GM18873 (cell line): ENCODE data around the gene MICALL1.

Experiments
- ATAC-seq: cut with Tn5 transposase; IDR thresholded peaks from one replicate; pipeline ENCODE4 v1.9.1; 2021; ENCODE audit warnings: mild to moderate bottlenecking, moderate library complexity, moderate number of reproducible peaks; ENCODE audit not compliant: unreplicated experiment, low FRiP score

MICALL1 gene

DNA sequence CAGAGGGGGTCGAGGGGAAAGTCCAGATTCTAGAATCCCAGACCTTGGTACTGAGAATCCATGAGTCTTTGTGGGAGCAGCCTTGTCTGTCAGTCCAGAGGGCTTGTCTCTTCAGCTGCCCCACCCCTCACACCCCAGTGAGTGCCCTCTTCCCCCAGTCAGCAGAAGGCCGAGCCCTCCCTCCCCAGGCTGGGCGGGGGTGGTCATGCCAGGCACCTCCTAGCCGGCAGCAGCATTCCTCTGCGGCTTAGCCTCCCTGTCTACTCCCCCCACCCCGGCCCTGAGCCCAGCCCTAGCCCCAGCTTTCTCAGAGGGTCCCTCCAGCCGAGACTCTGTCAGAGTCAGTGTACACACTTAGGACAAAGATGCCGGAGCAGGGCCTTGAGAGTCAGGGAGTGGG is 73.7 kb downstream of the MICALL1 start:
- ATAC-seq = no peak

DNA sequence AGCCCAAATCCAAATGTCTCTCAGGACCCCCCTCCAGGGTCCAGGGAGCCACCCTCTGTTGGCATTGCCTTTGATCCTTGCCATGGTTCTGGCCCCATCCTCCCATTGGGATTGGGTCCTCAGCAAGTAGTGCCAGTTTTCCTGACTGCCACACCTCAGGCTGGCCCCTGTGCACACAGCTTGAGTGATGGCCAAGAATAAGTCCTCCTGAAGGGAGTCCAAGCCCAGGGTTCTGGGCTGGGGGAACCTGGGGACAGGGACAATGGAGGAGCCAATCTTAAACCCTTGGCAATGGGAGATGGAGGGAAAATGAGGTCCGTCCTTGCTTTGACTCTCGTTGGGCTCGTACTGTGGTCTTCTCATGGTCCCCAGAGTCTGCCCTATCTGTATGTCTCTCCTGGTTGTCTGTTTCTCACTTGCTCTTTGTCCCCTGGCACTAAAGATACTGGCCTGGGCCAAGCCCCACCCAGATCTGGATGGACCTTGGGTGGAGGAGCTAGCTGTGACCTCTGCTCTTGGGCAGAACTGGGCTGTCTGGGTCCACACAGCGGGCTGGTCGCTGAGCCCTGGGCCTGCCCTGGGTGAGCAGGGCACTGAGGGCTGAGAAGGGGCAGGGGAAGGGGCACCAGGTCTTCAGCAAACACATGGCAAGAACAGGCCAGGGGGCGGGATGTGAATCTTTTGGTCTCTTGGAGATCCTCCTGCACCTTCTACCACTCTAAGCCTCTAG is 75.3 kb downstream of the MICALL1 start:
- no peak for ATAC-seq

DNA sequence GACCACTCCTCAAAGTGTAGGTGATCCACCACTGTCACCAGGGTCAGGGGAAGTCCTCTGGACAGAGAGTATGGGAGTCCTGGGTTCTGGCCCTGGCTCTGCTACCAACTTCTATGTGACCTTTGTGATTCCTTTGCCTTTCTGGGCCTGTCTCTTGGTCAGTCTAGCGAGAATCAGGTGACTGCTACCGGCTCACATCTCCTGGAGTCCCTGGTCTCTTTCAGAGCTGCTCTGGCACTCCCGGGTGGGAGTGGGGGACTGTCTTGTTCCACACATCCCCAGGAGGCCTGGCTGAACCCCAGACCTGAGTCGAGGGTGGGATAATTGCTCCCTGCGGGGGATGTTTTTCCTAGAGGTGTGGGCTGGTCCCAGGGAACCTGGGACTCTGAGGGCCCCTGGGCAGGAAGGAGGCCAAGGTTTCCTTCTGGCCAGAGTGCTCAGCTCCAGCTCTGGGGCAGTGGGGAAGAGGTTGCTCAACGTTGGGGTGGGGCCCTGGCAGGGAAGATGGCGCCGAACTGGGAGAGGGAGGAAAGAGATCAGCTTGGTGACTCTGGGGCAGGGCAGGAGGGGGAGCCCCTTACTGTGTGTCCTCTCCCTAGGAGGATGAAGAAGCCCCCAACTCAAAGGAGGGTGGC is 76.2 kb downstream of the MICALL1 start:
- no peak for ATAC-seq

- ATAC-seq = no peak
Measured at GRCh38 chr22:37982938-37983859, 77.1 kb downstream of the MICALL1 start.

DNA sequence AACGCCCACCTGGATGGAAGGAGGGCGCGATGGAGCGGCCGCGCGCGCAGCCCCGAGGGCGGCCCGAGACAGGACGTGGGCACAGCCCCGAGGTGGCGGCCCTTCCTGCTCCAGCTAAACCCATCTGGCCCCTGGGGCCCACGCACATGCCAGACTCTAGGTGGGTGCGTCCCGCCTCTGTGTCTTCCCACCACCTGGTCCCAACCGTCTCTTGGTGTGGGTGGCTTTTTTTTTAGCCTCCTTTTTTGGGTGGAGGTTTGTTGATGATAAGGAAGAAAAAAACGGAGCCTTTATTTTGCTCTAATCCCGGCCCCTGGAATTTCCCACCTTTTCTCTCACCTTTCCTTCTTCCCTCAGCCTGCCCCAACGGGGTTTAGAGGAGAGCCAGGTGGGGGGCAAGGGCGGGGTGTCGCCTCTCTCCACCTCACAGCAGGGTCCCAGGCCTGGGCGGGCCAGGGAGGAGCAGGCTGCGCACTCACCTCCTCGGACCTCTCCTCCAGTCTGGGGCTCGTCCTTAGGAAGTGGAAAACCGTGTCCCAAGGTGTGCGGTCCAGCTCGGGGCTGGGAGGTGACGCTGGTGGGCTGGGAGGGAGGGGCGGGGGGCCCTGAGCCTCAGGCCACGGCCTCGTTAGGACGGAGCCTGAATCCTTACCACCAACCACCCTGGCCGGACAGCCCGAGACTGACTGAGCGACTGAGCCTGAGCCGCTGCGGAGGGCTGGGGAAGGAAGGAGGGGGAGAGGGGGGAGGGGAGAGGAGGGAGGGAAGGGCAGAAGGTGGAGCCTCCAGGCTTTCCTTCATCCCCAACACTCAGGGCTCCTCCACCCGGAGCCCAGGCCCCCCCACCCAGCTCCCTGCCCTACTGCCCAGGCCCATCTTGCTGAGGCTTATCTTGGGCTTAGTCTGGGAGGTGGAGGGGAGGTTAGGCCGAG is 78.0 kb downstream of the MICALL1 start, which contains the start of gene SOX10:
Gene SOX10 (minus strand): TSS at position 696 of the 932 bp plus-strand sequence. CDS start 771 bp downstream, outside the sequence.
- ATAC-seq = no peak

DNA sequence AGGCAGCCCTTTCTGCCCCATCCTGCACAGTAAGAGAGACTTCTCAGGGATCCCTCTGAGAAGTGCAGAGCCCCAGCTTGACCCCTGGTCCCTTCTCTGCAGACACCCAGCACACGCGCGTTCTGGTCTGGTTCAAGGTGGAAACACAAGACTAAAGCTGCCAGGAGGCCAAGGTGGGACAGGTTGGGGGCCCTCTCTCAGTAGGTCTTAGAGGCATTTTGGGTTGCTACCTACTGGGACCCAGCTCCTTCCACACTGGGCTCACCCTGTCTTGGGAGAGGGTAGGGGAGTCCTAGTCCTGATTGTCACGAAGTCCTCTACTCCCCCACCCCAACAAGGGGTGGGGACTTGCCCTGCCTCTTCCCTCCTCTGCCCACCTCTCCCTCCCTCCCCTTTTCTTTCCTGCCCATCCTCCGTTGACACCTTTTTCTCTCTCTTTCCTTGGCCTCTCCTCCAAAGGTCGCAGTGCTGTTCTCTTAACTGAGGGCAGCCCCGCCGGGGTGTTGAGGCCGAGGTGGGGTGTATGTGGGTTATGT is 79.0 kb downstream of the MICALL1 start:
- ATAC-seq = no peak

- ATAC-seq = no peak
Measured at GRCh38 chr22:37985751-37986281, 79.7 kb downstream of the MICALL1 start.

DNA sequence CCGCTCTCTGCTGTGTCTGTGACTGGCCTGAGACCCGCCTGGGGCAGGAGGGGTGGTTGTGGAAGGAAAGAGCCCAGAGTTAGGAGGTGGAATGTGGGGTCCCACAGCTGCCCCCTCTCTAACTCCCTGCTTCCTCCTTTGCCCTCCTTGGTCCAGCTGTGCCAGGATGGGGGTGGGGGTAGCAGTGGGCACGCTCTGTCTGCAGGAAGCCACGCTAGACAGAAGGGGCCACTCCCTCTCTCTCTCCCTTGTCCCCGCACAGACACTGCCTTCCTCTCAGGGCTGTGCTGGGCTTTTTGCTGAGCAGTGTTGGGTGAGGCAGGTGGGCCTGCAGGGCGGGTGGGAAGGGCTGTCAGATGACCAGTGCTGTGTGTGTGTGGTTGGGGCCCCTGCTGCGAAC is 80.3 kb downstream of the MICALL1 start:
- no peak for ATAC-seq

DNA sequence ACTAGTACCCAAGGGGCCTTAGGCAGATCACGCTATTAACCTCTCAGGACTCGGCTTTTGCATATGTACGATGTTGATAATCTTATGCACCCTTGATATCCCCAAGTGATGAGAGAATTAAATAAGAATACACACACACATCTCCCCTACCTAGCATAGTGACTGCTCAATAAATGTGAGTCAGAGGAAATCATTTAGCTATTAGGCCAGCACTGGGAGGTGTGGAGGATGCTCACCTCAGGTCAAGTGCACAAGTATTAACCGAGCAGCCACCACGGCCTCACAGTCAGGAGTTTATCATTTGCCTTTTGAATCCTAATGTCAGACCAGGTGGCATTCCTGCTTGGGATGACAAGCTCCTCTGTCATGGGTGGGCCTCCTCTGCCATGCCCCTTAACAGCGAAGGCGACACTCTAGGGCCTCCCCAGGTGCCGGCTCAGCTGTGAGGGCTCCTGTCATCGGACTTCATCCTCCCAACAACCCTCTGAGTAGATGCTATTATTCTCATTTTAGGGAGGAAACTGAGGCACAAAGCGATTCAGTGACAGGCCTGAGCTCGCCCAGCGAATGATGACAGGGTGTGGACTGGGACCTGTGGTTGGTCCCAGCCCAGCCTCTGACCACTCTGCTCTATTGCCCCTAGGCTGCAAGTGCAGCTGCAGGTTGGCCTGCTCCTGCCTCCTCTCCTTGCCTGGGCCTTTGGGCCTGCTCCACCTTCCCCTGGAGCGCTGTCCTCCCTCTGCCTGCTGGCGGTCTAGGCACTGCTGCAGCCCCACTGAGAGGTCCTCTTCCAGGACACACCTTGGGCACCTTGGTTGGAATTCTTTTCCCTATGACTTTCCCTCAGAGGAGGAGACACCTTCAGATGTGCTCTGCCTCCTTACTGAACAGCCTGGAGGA is 83.3 kb downstream of the MICALL1 start:
- ATAC-seq = no peak

GRCh38 chr22:37990301-37990700 is 84.2 kb downstream of the MICALL1 start:
- no peak for ATAC-seq

- no peak for ATAC-seq
Measured at GRCh38 chr22:37990862-37991261, 84.8 kb downstream of the MICALL1 start.

DNA sequence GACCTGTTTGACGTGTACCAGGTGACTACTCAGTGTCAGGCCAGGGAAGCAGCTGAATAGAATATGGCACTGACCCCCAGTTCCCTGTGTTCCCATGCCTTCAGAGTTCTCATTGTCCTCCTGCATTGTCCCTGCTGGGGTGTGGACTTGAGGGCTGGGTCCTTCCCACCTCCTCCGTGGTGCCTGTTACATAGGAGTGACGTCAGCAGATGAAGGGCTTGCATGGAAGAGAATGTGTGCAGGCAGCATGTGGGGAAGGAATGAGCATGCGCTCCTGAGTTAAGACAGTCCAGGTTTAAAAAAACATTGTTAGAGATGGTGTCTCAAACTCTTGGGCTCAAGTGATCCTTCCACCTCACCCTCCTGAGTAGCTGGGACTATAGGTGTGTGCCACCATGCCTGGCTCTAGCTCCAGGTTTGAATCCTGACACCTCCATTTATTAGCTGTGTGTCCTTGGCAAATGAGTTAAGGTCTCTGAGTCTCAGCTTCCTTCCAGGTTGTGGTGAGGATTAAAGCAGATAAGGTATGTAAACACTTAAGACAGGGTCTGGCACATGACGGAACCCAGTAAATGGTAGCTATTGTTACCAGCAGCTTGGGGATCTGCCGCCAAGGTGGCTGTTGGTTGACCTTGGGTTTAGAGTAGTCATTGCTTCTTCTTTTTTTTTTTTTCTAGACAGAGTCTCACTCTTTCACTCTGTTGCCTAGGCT is 85.8 kb downstream of the MICALL1 start:
- no peak for ATAC-seq
